Bone marrow (tissue), 2 donors: ENCODE data around the gene FLNC.
A peak's percentile ranks its signal among the peaks of the same experiment; 100 is the strongest.

ENCODE experiments used
- DNase-seq, 2 donors: peaks; one replicate each; lab custom pipeline; 2025; lab: John Stamatoyannopoulos, UW

The FLNC gene

GRCh38 chr7:128865996-128866877 is 36.0 kb downstream of the FLNC start:
- no peak for DNase-seq

GRCh38 chr7:128867241-128867640 is 37.0 kb downstream of the FLNC start:
- DNase-seq, result no peak

GRCh38 chr7:128867842-128868623 is 37.8 kb downstream of the FLNC start:
- no peak for DNase-seq

- DNase-seq, result no peak
Observed at GRCh38 chr7:128868624-128869137, 38.5 kb downstream of the FLNC start.

GRCh38 chr7:128869138-128869943 is 39.1 kb downstream of the FLNC start:
- peak in 1 of 2 donors; percentile 21 for DNase-seq

GRCh38 chr7:128869944-128870285 is 39.7 kb downstream of the FLNC start:
- no peak for DNase-seq

GRCh38 chr7:128871050-128871449 is 40.8 kb downstream of the FLNC start:
- no peak for DNase-seq

GRCh38 chr7:128872394-128872824 is 42.2 kb downstream of the FLNC start:
- no peak for DNase-seq

GRCh38 chr7:128873234-128873633 is 43.0 kb downstream of the FLNC start:
- no peak for DNase-seq

GRCh38 chr7:128874140-128875031 is 44.2 kb downstream of the FLNC start:
- no peak for DNase-seq

GRCh38 chr7:128875523-128875948 is 45.3 kb downstream of the FLNC start:
- DNase-seq, result no peak

GRCh38 chr7:128876127-128876526 is 45.9 kb downstream of the FLNC start:
- DNase-seq, result no peak

- DNase-seq, result no peak
Observed at GRCh38 chr7:128876586-128876977, 46.4 kb downstream of the FLNC start.

- DNase-seq, result no peak
Observed at GRCh38 chr7:128876978-128877755, 47.0 kb downstream of the FLNC start.

GRCh38 chr7:128877756-128878120 is 47.5 kb downstream of the FLNC start:
- DNase-seq, result no peak

- DNase-seq, result no peak
Observed at GRCh38 chr7:128878226-128879105, 48.3 kb downstream of the FLNC start.

GRCh38 chr7:128879461-128879938 is 49.3 kb downstream of the FLNC start:
- no peak for DNase-seq

- no peak for DNase-seq
Observed at GRCh38 chr7:128879939-128880746, 49.9 kb downstream of the FLNC start.
